ENCODE data around the gene R3HDM2.
"Not testable (repeated sequence)": the region's sequence is repeated elsewhere in the genome, so short reads cannot be mapped to it uniquely, and the experiment has no call there.

Gene R3HDM2

DNA sequence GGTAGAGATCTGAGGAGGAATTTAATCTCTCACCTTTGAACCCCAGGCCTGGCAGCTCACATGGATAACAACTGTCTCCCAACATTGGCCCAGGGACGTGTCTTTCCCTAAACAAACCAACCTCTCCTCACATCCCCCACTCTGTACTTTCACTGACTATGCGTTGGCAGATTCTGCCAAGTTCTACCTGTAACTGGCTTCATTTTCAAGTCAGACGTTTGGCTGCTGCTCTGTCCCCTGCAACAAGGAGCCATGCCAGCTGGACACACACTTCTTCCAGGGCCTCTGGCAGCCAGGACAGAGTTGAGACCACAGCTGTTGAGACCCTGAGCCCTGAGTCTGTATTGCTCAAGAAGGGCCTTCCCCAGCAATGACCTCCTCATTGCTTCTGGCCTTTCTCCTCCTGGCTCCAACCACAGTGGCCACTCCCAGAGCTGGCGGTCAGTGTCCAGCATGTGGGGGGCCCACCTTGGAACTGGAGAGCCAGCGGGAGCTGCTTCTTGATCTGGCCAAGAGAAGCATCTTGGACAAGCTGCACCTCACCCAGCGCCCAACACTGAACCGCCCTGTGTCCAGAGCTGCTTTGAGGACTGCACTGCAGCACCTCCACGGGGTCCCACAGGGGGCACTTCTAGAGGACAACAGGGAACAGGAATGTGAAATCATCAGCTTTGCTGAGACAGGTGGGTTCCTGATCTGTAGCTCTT, 3.8 kb upstream of the R3HDM2 start, which contains the start of gene INHBC:
Gene INHBC (plus strand): TSS at position 268 of the 707 bp plus-strand sequence. CDS start 103 bp downstream, at position 371.
- TF ChIP-seq, protein P1, sequence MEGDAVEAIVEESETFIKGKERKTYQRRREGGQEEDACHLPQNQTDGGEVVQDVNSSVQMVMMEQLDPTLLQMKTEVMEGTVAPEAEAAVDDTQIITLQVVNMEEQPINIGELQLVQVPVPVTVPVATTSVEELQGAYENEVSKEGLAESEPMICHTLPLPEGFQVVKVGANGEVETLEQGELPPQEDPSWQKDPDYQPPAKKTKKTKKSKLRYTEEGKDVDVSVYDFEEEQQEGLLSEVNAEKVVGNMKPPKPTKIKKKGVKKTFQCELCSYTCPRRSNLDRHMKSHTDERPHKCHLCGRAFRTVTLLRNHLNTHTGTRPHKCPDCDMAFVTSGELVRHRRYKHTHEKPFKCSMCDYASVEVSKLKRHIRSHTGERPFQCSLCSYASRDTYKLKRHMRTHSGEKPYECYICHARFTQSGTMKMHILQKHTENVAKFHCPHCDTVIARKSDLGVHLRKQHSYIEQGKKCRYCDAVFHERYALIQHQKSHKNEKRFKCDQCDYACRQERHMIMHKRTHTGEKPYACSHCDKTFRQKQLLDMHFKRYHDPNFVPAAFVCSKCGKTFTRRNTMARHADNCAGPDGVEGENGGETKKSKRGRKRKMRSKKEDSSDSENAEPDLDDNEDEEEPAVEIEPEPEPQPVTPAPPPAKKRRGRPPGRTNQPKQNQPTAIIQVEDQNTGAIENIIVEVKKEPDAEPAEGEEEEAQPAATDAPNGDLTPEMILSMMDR (conservative IDR thresholded peaks at IDR 0.05; ENCODE audit: low read depth, low read length), result no peak
- no peak within 1 kb of the TSS for H3K4me3 ChIP-seq (ENCODE audit: low read depth, low read length)
- peak; percentile 44 for DNase-seq (ENCODE audit: low read depth)

DNA sequence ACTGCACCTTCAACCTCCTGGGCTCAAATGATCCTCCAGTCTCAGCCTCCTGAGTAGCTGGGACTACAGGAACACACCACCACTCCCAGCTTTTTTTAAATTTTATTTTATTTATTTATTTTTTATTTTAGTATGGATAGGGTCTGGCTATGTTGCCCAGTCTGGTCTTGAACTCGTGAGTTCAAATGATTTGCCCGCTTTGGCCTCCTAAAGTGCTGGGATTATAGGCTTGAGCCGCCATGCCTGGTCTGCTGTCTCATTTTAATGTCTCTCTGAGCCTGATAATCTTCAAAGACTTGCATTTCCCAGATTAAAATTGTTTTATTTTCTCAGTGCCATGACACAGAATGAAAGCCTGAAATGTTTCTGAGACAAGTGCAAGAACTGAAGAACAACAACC, 2.5 kb upstream of the R3HDM2 start:
- no peak for DNase-seq (ENCODE audit: low read depth)
- H3K4me3 ChIP-seq (ENCODE audit: low read depth, low read length), result no peak overlapping the region
- TF ChIP-seq, protein P1 (conservative IDR thresholded peaks at IDR 0.05; ENCODE audit: low read depth, low read length), result no peak

DNA sequence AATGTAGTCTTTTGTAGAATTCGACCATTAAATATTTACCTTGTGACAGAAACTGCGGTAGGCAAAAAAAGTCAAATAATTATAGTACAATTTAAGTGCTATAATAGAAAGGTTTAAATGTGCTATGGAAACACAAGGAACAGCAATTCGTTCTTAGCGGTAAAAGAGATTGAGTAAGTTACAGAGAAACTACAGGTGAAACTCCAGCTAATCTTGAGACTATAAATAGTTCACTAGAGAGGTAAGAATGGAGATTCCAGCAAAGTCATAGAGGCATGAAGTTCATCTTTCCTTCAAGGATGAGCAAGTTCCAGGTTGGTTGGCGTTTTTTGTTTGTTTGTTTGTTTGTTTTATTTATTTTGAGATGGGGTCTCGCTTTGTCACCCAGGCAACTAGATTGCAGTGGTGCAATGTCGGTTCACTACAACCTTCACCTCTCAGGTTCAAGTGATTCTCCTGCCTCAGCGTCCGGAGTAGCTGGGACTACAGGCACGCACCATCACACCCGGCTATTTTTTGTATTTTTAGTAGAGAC, 878 bp upstream of the R3HDM2 start:
- H3K4me3 ChIP-seq (ENCODE audit: low read depth, low read length), result no peak overlapping the region
- DNase-seq (ENCODE audit: low read depth), result no peak
- TF ChIP-seq, protein P1 (conservative IDR thresholded peaks at IDR 0.05; ENCODE audit: low read depth, low read length), result no peak

DNA sequence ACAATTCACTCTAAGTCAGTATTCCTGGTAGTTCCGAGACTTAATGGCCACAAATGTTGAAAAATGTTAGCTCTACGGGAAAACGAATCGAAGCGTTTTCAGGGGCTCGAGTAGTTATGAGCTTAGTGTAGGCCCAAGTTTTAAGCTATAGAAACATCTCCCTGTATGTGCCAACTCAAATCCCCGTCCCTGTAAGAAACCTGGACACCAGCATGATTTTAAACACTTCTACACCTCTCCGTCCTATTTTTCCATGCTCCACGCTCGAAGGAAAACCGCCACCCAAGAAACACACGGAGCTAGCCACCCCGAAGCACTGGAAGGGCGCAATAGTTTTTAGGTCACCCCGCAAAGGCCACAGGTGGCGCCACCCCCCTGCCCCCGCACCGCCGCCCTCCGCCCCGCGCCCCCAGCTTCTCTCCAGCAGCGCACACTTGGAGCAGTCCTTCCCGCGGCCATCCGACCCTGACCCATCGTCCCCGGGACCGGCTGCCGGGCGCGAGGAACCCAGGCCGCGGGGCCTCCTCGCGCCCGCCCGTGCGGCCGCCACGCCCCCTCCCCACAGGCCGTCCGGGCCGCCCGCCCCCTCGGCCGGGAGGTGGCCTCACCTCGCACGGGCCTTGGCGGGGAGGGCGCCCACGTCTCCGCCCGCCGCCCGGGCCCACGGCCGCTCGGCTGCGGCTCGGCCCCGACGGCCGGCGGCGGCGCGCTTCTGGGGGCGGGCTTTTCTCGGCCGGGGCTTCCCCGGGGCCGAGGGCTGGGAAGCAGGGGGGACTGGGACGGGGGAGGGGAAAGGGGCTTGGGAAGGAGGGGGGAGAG, 522 bp downstream of the R3HDM2 start:
- peak; percentile 38 for DNase-seq (ENCODE audit: low read depth)
- TF ChIP-seq, protein P1 (conservative IDR thresholded peaks at IDR 0.05; ENCODE audit: low read depth, low read length), result no peak
- peak overlapping the region; percentile 62 for H3K4me3 ChIP-seq (ENCODE audit: low read depth, low read length)

DNA sequence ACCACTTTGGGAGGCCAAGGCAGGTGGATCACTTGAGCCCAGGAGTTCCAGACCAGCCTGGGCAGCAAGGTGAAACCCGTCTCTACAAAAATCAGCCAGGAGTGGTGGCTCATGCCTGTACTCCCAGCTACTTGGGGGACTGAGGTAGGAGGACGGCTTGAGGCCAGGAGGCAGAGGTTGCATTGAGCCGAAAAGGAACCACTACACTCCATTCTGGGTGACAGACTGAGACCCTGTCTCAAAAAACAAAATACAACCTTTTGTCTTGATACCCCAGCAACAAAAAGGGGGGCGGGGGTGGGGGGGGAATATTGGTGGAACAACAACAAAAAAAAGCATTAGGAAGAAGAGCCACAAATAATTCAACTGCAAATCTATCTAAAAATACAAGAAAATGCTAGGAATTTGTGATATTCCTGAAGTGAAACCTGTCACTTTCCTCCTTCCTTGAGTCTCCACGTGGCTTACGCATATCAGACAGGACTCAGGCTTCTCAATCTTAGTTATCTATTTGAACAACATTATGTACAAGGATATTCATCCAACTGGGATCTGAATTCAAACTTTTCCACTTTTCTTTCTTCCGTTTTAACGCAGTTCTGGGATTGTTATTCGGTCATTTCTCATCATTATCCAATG, 1.3 kb downstream of the R3HDM2 start:
- TF ChIP-seq, protein P1 (conservative IDR thresholded peaks at IDR 0.05; ENCODE audit: low read depth, low read length), result no peak
- peak overlapping the region; percentile 62 for H3K4me3 ChIP-seq (ENCODE audit: low read depth, low read length)
- peak; percentile 29 for DNase-seq (ENCODE audit: low read depth)

DNA sequence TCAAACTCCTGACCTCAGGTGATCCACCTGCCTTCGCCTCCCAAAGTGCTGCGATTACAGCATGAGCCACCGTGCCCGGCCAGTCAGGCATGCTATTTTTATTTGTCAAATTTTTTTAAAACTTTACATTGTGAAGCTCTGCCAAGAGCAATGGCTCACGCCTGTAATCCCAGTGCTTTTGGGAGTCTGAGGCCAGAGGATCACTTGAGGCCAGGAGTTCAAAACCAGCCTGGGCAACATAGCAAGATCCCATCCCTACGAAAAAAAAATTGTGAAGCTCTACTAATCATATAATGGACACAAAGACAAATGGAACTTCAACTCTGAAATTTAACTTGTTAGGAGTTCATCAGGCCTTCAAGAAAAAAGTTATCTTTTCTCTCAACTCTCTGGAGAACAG, 1.9 kb downstream of the R3HDM2 start:
- TF ChIP-seq, protein P1 (conservative IDR thresholded peaks at IDR 0.05; ENCODE audit: low read depth, low read length), result no peak
- H3K4me3 ChIP-seq (ENCODE audit: low read depth, low read length), result no peak overlapping the region
- no peak for DNase-seq (ENCODE audit: low read depth)

DNA sequence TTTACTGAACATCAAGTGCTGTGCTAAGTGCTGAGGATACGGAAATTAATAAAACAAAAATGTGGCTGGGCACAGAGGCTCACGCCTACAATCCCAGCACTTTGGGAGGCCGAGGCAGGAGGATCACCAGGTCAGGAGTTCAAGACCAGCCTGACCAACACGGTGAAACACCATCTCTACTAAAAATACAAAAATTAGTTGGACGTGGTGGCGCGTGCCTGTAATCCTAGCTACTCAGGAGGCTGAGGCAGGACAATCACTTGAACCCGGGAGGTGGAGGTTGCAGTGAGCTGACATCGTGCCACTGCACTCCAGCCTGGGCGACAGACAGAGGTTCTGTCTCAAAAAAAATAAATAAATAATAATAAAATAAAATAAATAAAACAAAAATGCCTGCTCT, 3.9 kb downstream of the R3HDM2 start:
- not testable (repeated sequence) for H3K4me3 ChIP-seq (ENCODE audit: low read depth, low read length); DNase-seq (ENCODE audit: low read depth)

Data from choroid plexus epithelial cell (primary cell).